ENCODE measurements around the gene FLVCR2. TPM values are rescaled to one million over a fixed set of nuclear protein-coding genes. Genes with fewer than 3 reads are reported as not detected.

FLVCR2 gene
- polyA plus RNA-seq, 1 of the 3 experiments (the other 2 are of a cell fraction): 0.05 TPM

DNA sequence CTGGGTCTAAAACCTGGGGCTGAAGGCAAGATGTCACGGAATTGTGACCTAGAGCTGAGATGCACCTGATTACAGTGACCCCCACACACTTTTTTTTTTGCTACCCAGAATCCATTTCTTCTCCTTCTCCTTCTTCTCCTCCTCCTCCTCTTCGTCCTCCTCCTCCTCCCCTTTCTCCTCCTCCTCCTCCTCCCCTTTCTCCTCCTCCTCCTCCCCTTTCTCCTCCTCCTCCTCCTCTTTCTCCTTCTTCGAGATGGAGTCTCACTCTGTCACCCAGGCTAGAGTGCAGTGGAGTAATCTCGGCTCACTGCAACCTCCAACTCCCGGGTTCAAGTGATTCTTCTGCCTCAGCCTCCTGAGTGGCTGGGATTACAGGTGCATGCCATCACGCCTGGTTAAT lies 19.4 kb upstream of the FLVCR2 start:
- Histone ChIP-seq H3K79me2 (ENCODE audit: insufficient read depth) (no peaks in the 10 kb centered on the region), H2AFZ (ENCODE audit: low read depth) (no peak overlapping the region), H3K4me2 (no peak overlapping the region), H3F3A (replicated peaks; ENCODE audit: insufficient read depth) (no peaks in the 10 kb centered on the region), H3K36me3 (replicated peaks in 1 of 2; ENCODE audit: control insufficient read depth in 1 of 2, insufficient read depth in 2 of 2, low read length in 1 of 2) (no peaks in the 10 kb centered on the region), H3K9me2 (no peaks in the 10 kb centered on the region), H3K4me3 (ENCODE audit: low read depth in 2 of 2, low read length in 1 of 2) (no peak overlapping the region), H3K27ac (ENCODE audit: low read depth in 2 of 2, low read length in 1 of 2) (no peak overlapping the region), H3K9ac (no peak overlapping the region), H3K4me1 (ENCODE audit: control insufficient read depth in 1 of 2, insufficient read depth in 2 of 2, low read depth in 1 of 2, low read length in 1 of 2) (peaks cover 0 to 15% of the 10 kb centered on the region in 2 experiments; a peak in 2 of 4 replicates), H4K20me1 (ENCODE audit: insufficient read depth) (no peaks in the 10 kb centered on the region), H3K27me3 (ENCODE audit: insufficient read depth) (peaks cover 8% of the 10 kb centered on the region; the same call in 1 of the 2 replicates), H3K9me3 (no peaks in the 10 kb centered on the region)
- no peak for DNase-seq
- 62% methylated on average over 6 of the region's 6 CpGs for WGBS (ENCODE audit: low lambda C conversion rate)
- POLR2A ChIA-PET: no interaction called here
- CTCF ChIA-PET: interaction anchor here (0.7 to 6.6 kb wide), 6 partner anchors 8 to 249 kb away, joined by 3 to 113 read pairs (median 44); partner anchors contain the start of gene FLVCR2
- TF ChIP-seq TCF12 (IDR thresholded peaks at IDR 0.05): no peak
- TF ChIP-seq, protein P1, sequence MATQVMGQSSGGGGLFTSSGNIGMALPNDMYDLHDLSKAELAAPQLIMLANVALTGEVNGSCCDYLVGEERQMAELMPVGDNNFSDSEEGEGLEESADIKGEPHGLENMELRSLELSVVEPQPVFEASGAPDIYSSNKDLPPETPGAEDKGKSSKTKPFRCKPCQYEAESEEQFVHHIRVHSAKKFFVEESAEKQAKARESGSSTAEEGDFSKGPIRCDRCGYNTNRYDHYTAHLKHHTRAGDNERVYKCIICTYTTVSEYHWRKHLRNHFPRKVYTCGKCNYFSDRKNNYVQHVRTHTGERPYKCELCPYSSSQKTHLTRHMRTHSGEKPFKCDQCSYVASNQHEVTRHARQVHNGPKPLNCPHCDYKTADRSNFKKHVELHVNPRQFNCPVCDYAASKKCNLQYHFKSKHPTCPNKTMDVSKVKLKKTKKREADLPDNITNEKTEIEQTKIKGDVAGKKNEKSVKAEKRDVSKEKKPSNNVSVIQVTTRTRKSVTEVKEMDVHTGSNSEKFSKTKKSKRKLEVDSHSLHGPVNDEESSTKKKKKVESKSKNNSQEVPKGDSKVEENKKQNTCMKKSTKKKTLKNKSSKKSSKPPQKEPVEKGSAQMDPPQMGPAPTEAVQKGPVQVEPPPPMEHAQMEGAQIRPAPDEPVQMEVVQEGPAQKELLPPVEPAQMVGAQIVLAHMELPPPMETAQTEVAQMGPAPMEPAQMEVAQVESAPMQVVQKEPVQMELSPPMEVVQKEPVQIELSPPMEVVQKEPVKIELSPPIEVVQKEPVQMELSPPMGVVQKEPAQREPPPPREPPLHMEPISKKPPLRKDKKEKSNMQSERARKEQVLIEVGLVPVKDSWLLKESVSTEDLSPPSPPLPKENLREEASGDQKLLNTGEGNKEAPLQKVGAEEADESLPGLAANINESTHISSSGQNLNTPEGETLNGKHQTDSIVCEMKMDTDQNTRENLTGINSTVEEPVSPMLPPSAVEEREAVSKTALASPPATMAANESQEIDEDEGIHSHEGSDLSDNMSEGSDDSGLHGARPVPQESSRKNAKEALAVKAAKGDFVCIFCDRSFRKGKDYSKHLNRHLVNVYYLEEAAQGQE (IDR thresholded peaks at IDR 0.05; ENCODE audit: low read depth, low read length): no peak
- TF ChIP-seq, protein P2, sequence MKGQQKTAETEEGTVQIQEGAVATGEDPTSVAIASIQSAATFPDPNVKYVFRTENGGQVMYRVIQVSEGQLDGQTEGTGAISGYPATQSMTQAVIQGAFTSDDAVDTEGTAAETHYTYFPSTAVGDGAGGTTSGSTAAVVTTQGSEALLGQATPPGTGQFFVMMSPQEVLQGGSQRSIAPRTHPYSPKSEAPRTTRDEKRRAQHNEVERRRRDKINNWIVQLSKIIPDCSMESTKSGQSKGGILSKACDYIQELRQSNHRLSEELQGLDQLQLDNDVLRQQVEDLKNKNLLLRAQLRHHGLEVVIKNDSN (IDR thresholded peaks at IDR 0.05; ENCODE audit: borderline replicate concordance, low read depth): no peak
- TF ChIP-seq JUND (IDR thresholded peaks at IDR 0.05): no peak
- TF ChIP-seq TAF1 (IDR thresholded peaks at IDR 0.05; ENCODE audit: borderline replicate concordance, low read depth, low read length): no peak
- TF ChIP-seq FOXM1 (IDR thresholded peaks at IDR 0.05; ENCODE audit: low read depth): no peak
- no peak for TF ChIP-seq RAD21 (IDR thresholded peaks at IDR 0.05; ENCODE audit: low read length)

DNA sequence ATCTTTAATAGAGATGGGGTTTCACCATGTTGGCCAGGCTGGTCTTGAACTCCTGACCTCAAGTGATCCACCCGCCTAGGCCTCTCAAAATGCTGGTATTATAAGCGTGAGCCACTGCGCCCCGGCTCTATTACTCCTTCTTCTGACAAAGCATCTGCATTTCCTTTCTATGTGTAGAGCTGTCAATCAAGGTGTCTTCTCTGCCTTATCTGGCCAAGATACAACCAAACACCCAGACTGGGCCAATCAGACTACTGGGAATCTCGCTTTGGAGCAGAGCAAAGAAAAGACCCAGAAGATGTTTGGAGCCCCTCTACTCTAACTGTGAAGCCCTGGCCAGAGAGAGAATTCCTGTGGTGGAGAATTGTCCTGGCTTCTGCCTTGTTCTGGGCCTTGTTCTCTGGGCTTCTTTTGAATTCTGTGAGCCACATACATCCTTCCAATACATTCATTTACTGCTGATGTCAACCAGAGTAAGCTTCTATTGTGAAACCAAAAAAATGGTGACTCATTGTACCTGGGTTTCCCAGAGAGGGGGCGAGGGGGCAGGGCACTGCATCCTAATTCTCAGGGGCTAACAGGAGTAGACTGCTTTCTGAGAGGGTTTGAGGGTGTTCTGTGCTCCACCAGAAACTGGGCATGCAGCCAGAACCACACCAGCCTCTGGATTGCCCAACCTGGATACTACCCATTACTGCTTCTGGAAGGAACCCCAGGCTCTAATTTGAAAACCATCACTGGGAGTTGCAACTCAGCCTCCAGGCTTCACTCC lies 18.8 kb upstream of the FLVCR2 start:
- Histone ChIP-seq H3K4me2 (no peak overlapping the region), H3K9ac (no peak overlapping the region), H3K27ac (ENCODE audit: low read depth in 2 of 2, low read length in 1 of 2) (no peak overlapping the region), H3K27me3 (ENCODE audit: insufficient read depth) (peaks cover 8% of the 10 kb centered on the region; the same call in 1 of the 2 replicates), H4K20me1 (ENCODE audit: insufficient read depth) (no peaks in the 10 kb centered on the region), H3K9me2 (no peaks in the 10 kb centered on the region), H3K36me3 (replicated peaks in 1 of 2; ENCODE audit: control insufficient read depth in 1 of 2, insufficient read depth in 2 of 2, low read length in 1 of 2) (no peaks in the 10 kb centered on the region), H2AFZ (ENCODE audit: low read depth) (no peak overlapping the region), H3K4me1 (ENCODE audit: control insufficient read depth in 1 of 2, insufficient read depth in 2 of 2, low read depth in 1 of 2, low read length in 1 of 2) (peaks cover 0 to 9% of the 10 kb centered on the region in 2 experiments; a peak in 2 of 4 replicates), H3K4me3 (ENCODE audit: low read depth in 2 of 2, low read length in 1 of 2) (no peak overlapping the region), H3K9me3 (no peaks in the 10 kb centered on the region), H3F3A (replicated peaks; ENCODE audit: insufficient read depth) (no peaks in the 10 kb centered on the region), H3K79me2 (ENCODE audit: insufficient read depth) (no peaks in the 10 kb centered on the region)
- TF ChIP-seq, protein P1 (IDR thresholded peaks at IDR 0.05; ENCODE audit: low read depth, low read length): no peak
- no peak for TF ChIP-seq RAD21 (IDR thresholded peaks at IDR 0.05; ENCODE audit: low read length)
- TF ChIP-seq YY1 (IDR thresholded peaks at IDR 0.05; ENCODE audit: low read depth): no peak
- TF ChIP-seq, protein P3, sequence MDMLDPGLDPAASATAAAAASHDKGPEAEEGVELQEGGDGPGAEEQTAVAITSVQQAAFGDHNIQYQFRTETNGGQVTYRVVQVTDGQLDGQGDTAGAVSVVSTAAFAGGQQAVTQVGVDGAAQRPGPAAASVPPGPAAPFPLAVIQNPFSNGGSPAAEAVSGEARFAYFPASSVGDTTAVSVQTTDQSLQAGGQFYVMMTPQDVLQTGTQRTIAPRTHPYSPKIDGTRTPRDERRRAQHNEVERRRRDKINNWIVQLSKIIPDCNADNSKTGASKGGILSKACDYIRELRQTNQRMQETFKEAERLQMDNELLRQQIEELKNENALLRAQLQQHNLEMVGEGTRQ (IDR thresholded peaks at IDR 0.05; ENCODE audit: borderline replicate concordance, low read depth, low read length): no peak
- TF ChIP-seq POLR2AphosphoS5 (IDR thresholded peaks at IDR 0.05; ENCODE audit: low read depth, low read length): no peak
- WGBS (ENCODE audit: low lambda C conversion rate): 58% methylated on average over 6 of the region's 6 CpGs
- ChIA-PET CTCF (interaction anchor here (0.7 to 6.6 kb wide), 17 partner anchors 9 to 433 kb away, joined by 3 to 113 read pairs (median 12); partner anchors contain the start of genes FLVCR2 and NEK9), POLR2A (interaction anchor here (1.0 kb wide), 1 partner anchor 67 kb away, joined by 3 read pairs; no protein-coding TSS in a partner anchor)
- DNase-seq: no peak

All from SK-N-SH (cell line).